Progenitor cell of endocrine pancreas (in vitro differentiated cells): ENCODE results near the gene PORCN. TPM values are rescaled to one million over a fixed set of nuclear protein-coding genes. Genes with fewer than 3 reads are reported as not detected.

Experiments
- DNase-seq: peaks from one replicate; pipeline ENCODE4 v3.0.0; 2021; ENCODE audit warnings: low spot score; ENCODE audit not compliant: unreplicated experiment
- H3K27ac Mint-ChIP-seq: 2 replicates; pipeline ENCODE4 v1.8.0; 2021; ENCODE audit warnings: mild to moderate bottlenecking, moderate library complexity, mixed read lengths
- H3K27me3 Mint-ChIP-seq: 2 replicates; pipeline ENCODE4 v1.8.0; 2021; ENCODE audit warnings: mixed read lengths
- H3K36me3 Mint-ChIP-seq: 2 replicates; pipeline ENCODE4 v1.8.0; 2022; ENCODE audit warnings: mixed read lengths; ENCODE audit not compliant: insufficient read depth
- H3K4me1 Mint-ChIP-seq: 2 replicates; pipeline ENCODE4 v1.8.0; 2021; ENCODE audit warnings: low read depth, mixed read lengths
- H3K4me3 Mint-ChIP-seq: 2 replicates; pipeline ENCODE4 v1.8.0; 2021; ENCODE audit warnings: low read depth, mild to moderate bottlenecking, moderate library complexity, mixed read lengths
- H3K9me3 Mint-ChIP-seq: 2 replicates; pipeline ENCODE4 v1.8.0; 2021; ENCODE audit warnings: low read depth, mixed read lengths
- total RNA-seq: library from RNA; stranded (reverse); gene quantifications from 2 replicates; pipeline ENCODE4 v1.2.1, GENCODE V29; 2021
- TF ChIP-seq, protein P1 (sequence below): fragments of 200-600 bp; sonication (generic); IDR thresholded peaks from one replicate; pipeline ENCODE4 v1.5.0; 2021; ENCODE audit warnings: antibody characterized with exemption, mild to moderate bottlenecking; ENCODE audit not compliant: unreplicated experiment

PORCN gene
- total RNA-seq, 1 donor from 2014 or later = 6.5 TPM

DNA sequence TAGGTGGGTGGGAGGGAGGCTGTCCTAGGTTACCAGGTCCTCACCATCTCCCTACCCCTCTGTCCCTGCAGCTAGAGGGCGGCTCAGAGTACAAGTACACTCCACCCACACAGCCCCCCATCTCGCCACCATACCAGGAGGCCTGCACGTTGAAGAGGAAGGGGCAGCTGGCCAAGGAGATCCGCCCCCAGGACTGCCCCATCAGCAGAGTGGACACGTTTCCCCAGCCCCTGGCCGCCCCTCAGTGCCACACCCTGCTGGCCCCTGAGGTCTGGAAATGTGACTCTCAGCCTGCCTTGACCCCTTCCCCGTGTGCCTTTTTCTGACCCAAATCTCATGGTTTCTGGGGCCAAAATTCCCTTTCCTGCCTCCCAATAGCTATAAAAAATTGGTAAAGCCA lies 26.3 kb upstream of the PORCN start:
- H3K27me3 Mint-ChIP-seq = no peaks in the 10 kb centered on the region
- H3K9me3 Mint-ChIP-seq = peaks cover 17% of the 10 kb centered on the region
- TF ChIP-seq, protein P1, sequence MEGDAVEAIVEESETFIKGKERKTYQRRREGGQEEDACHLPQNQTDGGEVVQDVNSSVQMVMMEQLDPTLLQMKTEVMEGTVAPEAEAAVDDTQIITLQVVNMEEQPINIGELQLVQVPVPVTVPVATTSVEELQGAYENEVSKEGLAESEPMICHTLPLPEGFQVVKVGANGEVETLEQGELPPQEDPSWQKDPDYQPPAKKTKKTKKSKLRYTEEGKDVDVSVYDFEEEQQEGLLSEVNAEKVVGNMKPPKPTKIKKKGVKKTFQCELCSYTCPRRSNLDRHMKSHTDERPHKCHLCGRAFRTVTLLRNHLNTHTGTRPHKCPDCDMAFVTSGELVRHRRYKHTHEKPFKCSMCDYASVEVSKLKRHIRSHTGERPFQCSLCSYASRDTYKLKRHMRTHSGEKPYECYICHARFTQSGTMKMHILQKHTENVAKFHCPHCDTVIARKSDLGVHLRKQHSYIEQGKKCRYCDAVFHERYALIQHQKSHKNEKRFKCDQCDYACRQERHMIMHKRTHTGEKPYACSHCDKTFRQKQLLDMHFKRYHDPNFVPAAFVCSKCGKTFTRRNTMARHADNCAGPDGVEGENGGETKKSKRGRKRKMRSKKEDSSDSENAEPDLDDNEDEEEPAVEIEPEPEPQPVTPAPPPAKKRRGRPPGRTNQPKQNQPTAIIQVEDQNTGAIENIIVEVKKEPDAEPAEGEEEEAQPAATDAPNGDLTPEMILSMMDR = no peak
- DNase-seq = no peak
- peaks cover 13% of the 10 kb centered on the region for H3K36me3 Mint-ChIP-seq
- H3K27ac Mint-ChIP-seq = no peak overlapping the region
- no peak overlapping the region for H3K4me3 Mint-ChIP-seq
- H3K4me1 Mint-ChIP-seq = peaks cover 1% of the 10 kb centered on the region

DNA sequence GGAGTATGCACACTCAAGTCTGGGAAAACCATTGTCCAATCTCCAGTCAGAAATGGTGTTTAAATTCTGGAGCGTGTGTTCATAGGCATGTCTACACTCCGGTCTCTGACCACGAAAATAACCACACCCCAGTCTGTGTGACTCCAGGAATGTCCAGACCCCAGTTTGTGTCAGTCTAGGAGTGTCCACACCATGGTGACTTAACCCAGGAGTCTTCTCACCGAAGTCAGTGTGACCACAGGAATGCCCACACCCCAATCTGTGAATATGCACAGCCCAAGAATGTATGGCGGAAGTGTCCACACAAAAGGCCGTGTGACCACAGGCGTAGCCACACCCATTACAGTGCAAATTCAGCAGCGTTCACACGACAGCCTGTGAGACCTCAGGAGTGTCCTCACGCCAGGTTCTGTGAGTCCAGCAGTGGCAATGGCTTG lies 21.4 kb upstream of the PORCN start:
- Mint-ChIP-seq H3K9me3 (peaks cover 3% of the 10 kb centered on the region), H3K4me3 (no peak overlapping the region), H3K27ac (peak overlapping the region; percentile 59), H3K27me3 (no peaks in the 10 kb centered on the region), H3K36me3 (peaks cover 3% of the 10 kb centered on the region), H3K4me1 (no peaks in the 10 kb centered on the region)
- TF ChIP-seq, protein P1 = no peak
- no peak for DNase-seq

DNA sequence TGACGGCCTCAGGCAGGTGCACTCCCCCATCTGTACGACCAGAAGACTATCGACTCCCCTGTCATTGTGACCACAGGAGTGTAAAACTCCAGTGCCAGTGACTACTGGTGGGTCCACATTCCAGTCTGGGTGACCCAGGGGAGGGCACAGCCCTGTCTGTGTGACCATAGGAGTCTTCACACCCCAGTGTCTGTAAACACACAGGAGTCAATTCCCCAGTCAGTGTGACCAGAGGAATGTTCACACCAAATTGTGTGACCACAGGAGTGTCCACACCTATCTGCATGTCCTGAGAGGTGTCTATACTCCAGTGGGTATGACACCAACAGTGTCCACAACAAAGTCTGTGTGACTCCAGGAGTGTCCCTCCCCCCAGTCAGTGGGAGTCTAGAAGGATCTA lies 20.8 kb upstream of the PORCN start:
- Mint-ChIP-seq H3K27ac (peak overlapping the region; percentile 74), H3K4me1 (no peaks in the 10 kb centered on the region), H3K27me3 (no peaks in the 10 kb centered on the region), H3K9me3 (peaks cover 3% of the 10 kb centered on the region), H3K36me3 (peaks cover 3% of the 10 kb centered on the region), H3K4me3 (no peak overlapping the region)
- TF ChIP-seq, protein P1 = no peak
- DNase-seq = no peak

DNA sequence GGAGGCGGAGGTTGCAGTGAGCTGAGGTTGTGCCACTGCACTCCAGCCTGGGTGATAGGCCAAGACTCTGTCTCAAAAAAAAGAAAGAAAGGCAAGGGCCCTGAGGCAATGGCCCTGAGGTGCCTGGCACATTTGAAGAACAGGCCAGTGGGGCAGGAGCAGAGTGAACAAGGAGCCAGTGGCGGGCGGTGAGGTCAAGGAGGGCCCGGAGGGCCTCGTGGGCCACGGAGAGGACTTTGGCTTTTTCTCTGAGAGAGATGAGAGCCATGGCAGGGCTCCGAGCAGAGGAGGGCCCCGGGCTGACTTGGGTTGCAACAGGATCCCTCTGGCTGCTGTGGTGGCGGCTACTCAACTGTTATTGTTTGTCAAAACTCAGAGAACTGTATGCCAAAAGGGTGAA lies 19.5 kb upstream of the PORCN start:
- H3K27me3 Mint-ChIP-seq = no peaks in the 10 kb centered on the region

DNA sequence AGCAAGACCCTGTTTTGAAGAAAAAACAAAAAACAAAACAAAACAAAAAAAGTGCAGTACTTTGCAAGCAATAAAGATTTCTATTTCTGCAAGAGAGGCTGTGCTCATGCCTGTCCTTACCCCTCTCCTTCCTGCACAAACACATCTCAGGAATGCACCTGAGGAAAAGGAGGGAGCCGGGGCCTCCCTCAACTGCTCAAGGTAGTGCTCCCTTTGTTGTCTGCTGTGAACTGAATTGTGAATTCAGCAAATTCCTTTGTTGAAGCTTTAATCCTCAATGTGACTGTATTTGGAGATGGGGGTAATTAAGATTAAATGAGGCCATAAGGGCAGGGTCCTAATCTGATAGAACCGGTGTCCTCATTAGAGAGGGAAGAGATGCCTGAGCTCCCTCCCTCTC lies 18.9 kb upstream of the PORCN start:
- Mint-ChIP-seq H3K27me3 (no peaks in the 10 kb centered on the region), H3K27ac (peak overlapping the region; percentile 52), H3K9me3 (peaks cover 3% of the 10 kb centered on the region), H3K4me3 (no peak overlapping the region), H3K4me1 (no peaks in the 10 kb centered on the region), H3K36me3 (peaks cover 3% of the 10 kb centered on the region)
- DNase-seq = no peak
- TF ChIP-seq, protein P1 = no peak

More for the DNA sequence above, 19.5 kb upstream of the PORCN start:
- no peak overlapping the region for H3K4me3 Mint-ChIP-seq
- DNase-seq = no peak
- peaks cover 3% of the 10 kb centered on the region for H3K9me3 Mint-ChIP-seq
- TF ChIP-seq, protein P1 = no peak
- no peak overlapping the region for H3K27ac Mint-ChIP-seq
- H3K4me1 Mint-ChIP-seq = no peaks in the 10 kb centered on the region
- peaks cover 3% of the 10 kb centered on the region for H3K36me3 Mint-ChIP-seq
